Loucy (cell line): ENCODE data around the gene DUSP19.

Experiments
- H2AFZ ChIP-seq: fragments of 200-600 bp; sonication (generic); 2 replicates; pipeline ENCODE4 v1.6.0; 2016; ENCODE audit warnings: antibody characterized with exemption, mild to moderate bottlenecking, low read length, moderate library complexity
- H3F3A ChIP-seq: fragments of 200-600 bp; 2 replicates; pipeline ENCODE4 v1.6.0; 2016; ENCODE audit warnings: antibody characterized with exemption, low read depth, mild to moderate bottlenecking
- H3K27me3 ChIP-seq: fragments of 200-600 bp; sonication (generic); 2 replicates; pipeline ENCODE4 v1.6.1; 2014; ENCODE audit warnings: low read length, mild to moderate bottlenecking; ENCODE audit not compliant: insufficient read depth, poor library complexity, severe bottlenecking
- H3K36me3 ChIP-seq: fragments of 200-600 bp; sonication (generic); 2 replicates; pipeline ENCODE4 v1.6.1; 2016; ENCODE audit warnings: low read length; ENCODE audit not compliant: insufficient read depth
- H3K4me1 ChIP-seq: fragments of 200-600 bp; sonication (generic); 2 replicates; pipeline ENCODE4 v1.5.1; 2014; ENCODE audit warnings: low read length, mild to moderate bottlenecking; ENCODE audit not compliant: insufficient read depth, poor library complexity, severe bottlenecking
- H3K4me2 ChIP-seq: fragments of 200-600 bp; sonication (generic); 2 replicates; pipeline ENCODE4 v1.6.0; 2014; ENCODE audit warnings: antibody characterized with exemption, low read length, low read depth, mild to moderate bottlenecking; ENCODE audit not compliant: poor library complexity, severe bottlenecking
- H3K4me3 ChIP-seq: fragments of 200-600 bp; sonication (generic); 2 replicates; pipeline ENCODE4 v1.5.1; 2014; ENCODE audit warnings: low read length, mild to moderate bottlenecking, mixed read lengths; ENCODE audit not compliant: poor library complexity, severe bottlenecking
- H3K79me2 ChIP-seq: fragments of 200-600 bp; sonication (generic); 2 replicates; pipeline ENCODE4 v1.6.1; 2014; ENCODE audit warnings: low read length; ENCODE audit not compliant: insufficient read depth
- H3K9ac ChIP-seq: fragments of 200-600 bp; sonication (generic); 2 replicates; pipeline ENCODE4 v1.6.0; 2014; ENCODE audit warnings: mild to moderate bottlenecking, low read depth, low read length, moderate library complexity; ENCODE audit not compliant: poor library complexity, severe bottlenecking
- H3K9me2 ChIP-seq: fragments of 200-600 bp; sonication (generic); replicated peaks from 2 replicates; pipeline ENCODE4 v1.6.1; 2016; ENCODE audit warnings: low read depth, low read length, mixed read lengths
- H3K9me3 ChIP-seq: fragments of 200-600 bp; sonication (generic); 2 replicates; pipeline ENCODE4 v1.6.1; 2014; ENCODE audit warnings: mild to moderate bottlenecking, antibody characterized with exemption, low read length, low read depth; ENCODE audit not compliant: insufficient read depth
- H4K20me1 ChIP-seq: fragments of 200-600 bp; sonication (generic); 2 replicates; pipeline ENCODE4 v1.6.0; 2014; ENCODE audit warnings: antibody characterized with exemption, low read length, mild to moderate bottlenecking; ENCODE audit not compliant: insufficient read depth, poor library complexity, severe bottlenecking
- CTCF ChIP-seq: fragments of 200-600 bp; sonication (generic); conservative IDR thresholded peaks from 2 replicates; pipeline ENCODE4 v1.5.1; 2014; ENCODE audit warnings: mild to moderate bottlenecking, antibody characterized with exemption, low read length
- EZH2phosphoT487 ChIP-seq: fragments of 200-600 bp; IDR thresholded peaks from 2 replicates; pipeline ENCODE4 v1.6.1; 2018; ENCODE audit warnings: antibody characterized with exemption, mild to moderate bottlenecking, moderate library complexity, borderline replicate concordance

Gene DUSP19

DNA sequence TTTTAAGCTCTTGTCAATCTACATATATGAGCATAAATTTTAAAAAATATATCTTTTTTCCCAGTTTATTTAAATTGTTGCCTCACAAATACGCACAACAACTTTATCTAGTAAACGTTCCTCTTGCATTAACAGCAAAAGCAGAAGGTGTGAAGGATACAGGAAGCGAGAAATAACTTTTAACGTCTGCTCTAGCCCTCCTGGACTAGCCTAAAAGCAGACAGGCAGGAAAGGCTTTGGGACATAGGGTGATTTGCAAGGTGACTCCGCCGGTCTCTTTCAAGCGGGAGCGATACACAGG lies 434 bp upstream of the DUSP19 start:
- TF ChIP-seq EZH2phosphoT487 (no peak), CTCF (no peak)
- Histone ChIP-seq H3K4me3 (no peak overlapping the region), H3F3A (no peaks in the 10 kb centered on the region), H3K9me2 (no peaks in the 10 kb centered on the region), H3K4me1 (no peaks in the 10 kb centered on the region), H3K79me2 (no peaks in the 10 kb centered on the region), H3K9me3 (no peaks in the 10 kb centered on the region), H3K9ac (no peak overlapping the region), H3K27me3 (no peaks in the 10 kb centered on the region), H3K4me2 (no peak overlapping the region), H3K36me3 (no peaks in the 10 kb centered on the region), H4K20me1 (no peaks in the 10 kb centered on the region), H2AFZ (no peak overlapping the region)

DNA sequence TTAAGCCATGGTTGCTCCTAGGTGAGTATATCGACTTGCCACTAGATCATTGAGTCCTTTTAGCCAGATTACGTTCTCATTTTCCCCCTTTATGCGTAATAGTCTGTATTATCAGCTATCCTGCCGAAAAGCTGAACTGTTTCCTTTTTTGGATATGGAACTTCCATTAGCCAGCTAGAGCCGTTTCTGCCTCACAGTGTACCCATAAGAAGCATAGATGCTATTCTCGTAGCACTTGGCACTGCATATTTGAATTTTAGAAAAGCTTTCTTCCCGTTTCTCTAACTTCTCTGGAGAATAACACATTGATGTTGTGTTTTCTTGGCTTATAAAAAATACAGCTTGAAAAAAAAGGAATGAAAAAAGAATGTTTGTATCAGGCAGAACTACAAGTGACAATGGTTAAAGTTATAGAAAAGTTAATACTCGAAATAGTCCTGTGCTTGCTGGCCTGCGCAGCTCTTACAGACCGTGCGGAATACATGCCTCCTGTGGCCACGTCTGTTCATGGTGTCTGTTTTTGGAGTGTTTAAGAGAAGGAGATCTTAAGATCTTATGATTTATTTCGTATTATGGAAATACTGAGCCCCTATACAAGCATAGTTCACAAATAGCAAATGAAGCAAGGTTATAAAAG lies 710 bp downstream of the DUSP19 start:
- no peak overlapping the region for H3K4me3 ChIP-seq
- no peaks in the 10 kb centered on the region for H3K36me3 ChIP-seq
- H3K27me3 ChIP-seq, result no peaks in the 10 kb centered on the region
- no peaks in the 10 kb centered on the region for H3K79me2 ChIP-seq
- H3F3A ChIP-seq, result no peaks in the 10 kb centered on the region
- no peaks in the 10 kb centered on the region for H3K9me3 ChIP-seq
- no peaks in the 10 kb centered on the region for H4K20me1 ChIP-seq
- no peaks in the 10 kb centered on the region for H3K4me1 ChIP-seq
- no peak overlapping the region for H2AFZ ChIP-seq
- no peak for TF ChIP-seq EZH2phosphoT487
- no peak for TF ChIP-seq CTCF
- no peaks in the 10 kb centered on the region for H3K9me2 ChIP-seq
- H3K9ac ChIP-seq, result no peak overlapping the region
- H3K4me2 ChIP-seq, result no peak overlapping the region

DNA sequence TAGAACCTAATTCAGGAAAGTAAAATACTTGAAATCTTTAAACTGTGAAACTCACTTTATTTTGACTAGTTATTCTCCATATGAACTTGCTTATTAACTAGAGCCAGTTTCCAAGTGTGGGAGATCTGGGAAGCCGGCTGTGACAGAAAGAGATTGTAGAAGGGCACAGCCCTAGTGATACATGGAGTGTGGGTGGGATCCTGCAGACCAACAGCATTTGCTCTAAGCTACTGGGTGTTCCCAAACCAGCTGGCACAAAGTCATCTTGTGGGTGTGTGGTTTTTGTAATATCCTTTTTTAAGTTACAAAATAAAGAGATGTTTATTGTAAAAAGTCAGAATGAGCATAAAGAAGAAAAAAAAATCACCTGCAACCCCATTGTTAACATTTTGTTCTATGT lies 3.4 kb downstream of the DUSP19 start:
- Histone ChIP-seq H3K36me3 (no peaks in the 10 kb centered on the region), H3K9ac (no peak overlapping the region), H3K79me2 (no peaks in the 10 kb centered on the region), H2AFZ (no peak overlapping the region), H3K27me3 (no peaks in the 10 kb centered on the region), H3K9me3 (no peaks in the 10 kb centered on the region), H3K4me1 (no peaks in the 10 kb centered on the region), H3K4me2 (no peak overlapping the region), H3K4me3 (no peak overlapping the region), H3F3A (no peaks in the 10 kb centered on the region), H3K9me2 (no peaks in the 10 kb centered on the region), H4K20me1 (no peaks in the 10 kb centered on the region)
- TF ChIP-seq CTCF (no peak), EZH2phosphoT487 (no peak)
